GM12878 (cell line): ENCODE data around the gene MNAT1.

Experiments
- BCL11A ChIP-seq: IDR thresholded peaks from 2 replicates; pipeline ENCODE4 v1.6.1; 2011; ENCODE audit warnings: low read depth, low read length
- EP300 ChIP-seq, 2 experiments: fragments of 150-350 bp in 1 of 2; IDR thresholded peaks; 2 replicates each; pipeline ENCODE4 v1.6.1; 2011 to 2012; ENCODE audit warnings: low read depth in 2 of 2, low read length in 2 of 2, borderline replicate concordance in 1 of 2, improper control_type of control experiment in 1 of 2, inconsistent platforms in 1 of 2; ENCODE audit not compliant: control insufficient read depth in 1 of 2
- HDAC2 ChIP-seq: fragments of 200-600 bp; sonication (generic); IDR thresholded peaks from 2 replicates; pipeline ENCODE4 v1.6.1; 2017
- IKZF1 ChIP-seq: fragments of 450-650 bp; conservative IDR thresholded peaks from 2 replicates; pipeline ENCODE4 v1.6.1; 2017; ENCODE audit warnings: antibody characterized with exemption, mild to moderate bottlenecking
- IKZF2 ChIP-seq, 2 experiments: fragments of 450-650 bp; IDR thresholded peaks; 2 replicates each; pipeline ENCODE4 v1.6.1; 2017; ENCODE audit warnings: mild to moderate bottlenecking in 2 of 2, moderate library complexity in 2 of 2
- KDM1A ChIP-seq: fragments of 200-600 bp; sonication (generic); IDR thresholded peaks from 2 replicates; pipeline ENCODE4 v1.6.1; 2016; ENCODE audit warnings: borderline replicate concordance
- NRF1 ChIP-seq: conservative IDR thresholded peaks from 2 replicates; pipeline ENCODE4 v1.6.1; 2011; ENCODE audit warnings: mild to moderate bottlenecking, low read depth, low read length, improper control_type of control experiment
- TF ChIP-seq, protein P1 (sequence below), 3 experiments: IDR thresholded peaks in 2 of 3; conservative IDR thresholded peaks in 1 of 3; 2 replicates each; pipeline ENCODE4 v1.5.1; 2011; ENCODE audit warnings: low read depth in 3 of 3, low read length in 3 of 3, mild to moderate bottlenecking in 3 of 3, control low read depth in 2 of 3, moderate library complexity in 2 of 3, inconsistent platforms in 1 of 3, mixed read lengths in 1 of 3; ENCODE audit not compliant: control insufficient read depth in 2 of 3, insufficient read depth in 1 of 3; ENCODE audit errors: extremely low read depth in 1 of 3

DNA sequence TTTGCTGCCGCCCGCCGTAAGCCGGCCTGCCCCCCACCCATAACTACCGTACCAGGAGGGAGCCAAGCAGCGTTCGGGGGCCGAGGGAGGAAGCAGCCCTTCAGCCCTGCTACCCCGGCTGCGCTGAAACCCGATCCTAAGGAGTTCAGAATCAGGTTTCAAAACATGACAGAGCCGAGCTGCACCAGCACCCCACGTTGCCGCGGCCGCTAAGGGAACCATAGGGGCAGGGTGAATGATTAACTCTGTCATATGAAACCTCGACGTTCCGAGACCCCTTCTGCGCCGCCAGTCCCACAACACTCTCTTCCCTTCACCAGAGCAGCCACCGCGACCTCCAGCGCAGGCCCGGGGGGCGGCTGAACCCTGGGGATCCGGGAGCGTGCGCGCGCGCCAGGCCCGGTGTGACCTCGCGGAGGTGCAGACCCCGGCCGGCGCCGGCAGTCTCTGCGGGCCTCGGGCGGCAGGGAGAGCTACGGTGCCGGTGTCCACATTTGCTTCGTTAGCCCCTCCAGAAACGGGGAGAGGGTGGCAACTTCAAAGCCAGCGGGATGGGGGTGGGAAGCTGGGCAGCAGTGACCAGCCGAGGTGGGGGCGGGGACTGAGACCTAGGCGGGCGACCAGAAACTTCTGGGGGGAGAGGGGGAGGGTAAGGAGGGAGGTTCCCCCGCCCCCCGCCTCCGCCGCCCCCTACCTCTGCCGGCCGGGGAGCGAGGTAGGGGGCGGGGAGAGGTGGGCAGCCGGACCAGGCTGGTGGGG lies 12.0 kb upstream of the MNAT1 start:
- TF ChIP-seq, protein P1, sequence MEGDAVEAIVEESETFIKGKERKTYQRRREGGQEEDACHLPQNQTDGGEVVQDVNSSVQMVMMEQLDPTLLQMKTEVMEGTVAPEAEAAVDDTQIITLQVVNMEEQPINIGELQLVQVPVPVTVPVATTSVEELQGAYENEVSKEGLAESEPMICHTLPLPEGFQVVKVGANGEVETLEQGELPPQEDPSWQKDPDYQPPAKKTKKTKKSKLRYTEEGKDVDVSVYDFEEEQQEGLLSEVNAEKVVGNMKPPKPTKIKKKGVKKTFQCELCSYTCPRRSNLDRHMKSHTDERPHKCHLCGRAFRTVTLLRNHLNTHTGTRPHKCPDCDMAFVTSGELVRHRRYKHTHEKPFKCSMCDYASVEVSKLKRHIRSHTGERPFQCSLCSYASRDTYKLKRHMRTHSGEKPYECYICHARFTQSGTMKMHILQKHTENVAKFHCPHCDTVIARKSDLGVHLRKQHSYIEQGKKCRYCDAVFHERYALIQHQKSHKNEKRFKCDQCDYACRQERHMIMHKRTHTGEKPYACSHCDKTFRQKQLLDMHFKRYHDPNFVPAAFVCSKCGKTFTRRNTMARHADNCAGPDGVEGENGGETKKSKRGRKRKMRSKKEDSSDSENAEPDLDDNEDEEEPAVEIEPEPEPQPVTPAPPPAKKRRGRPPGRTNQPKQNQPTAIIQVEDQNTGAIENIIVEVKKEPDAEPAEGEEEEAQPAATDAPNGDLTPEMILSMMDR (IDR thresholded peaks at IDR 0.05 in 2 of 3, conservative IDR thresholded peaks at IDR 0.05 in 1 of 3; ENCODE audit: control insufficient read depth in 2 of 3, extremely low read depth in 1 of 3, insufficient read depth in 1 of 3, low read depth in 3 of 3, low read length in 3 of 3), result no peak
- TF ChIP-seq NRF1 (no peak), BCL11A (no peak), IKZF2 (IDR thresholded peaks at IDR 0.05) (no peak), EP300 (IDR thresholded peaks at IDR 0.05; ENCODE audit: borderline replicate concordance in 1 of 2, control insufficient read depth in 1 of 2, low read depth in 2 of 2, low read length in 2 of 2) (no peak), HDAC2 (no peak), KDM1A (no peak), IKZF1 (no peak)
